Keratinocyte (primary cell): ENCODE data around the gene HES7.

Experiments
- EZH2 ChIP-seq: IDR thresholded peaks from one replicate; pipeline ENCODE4 v1.6.1; 2012; ENCODE audit warnings: inconsistent platforms, mild to moderate bottlenecking, low read length, moderate library complexity
- TF ChIP-seq, protein P1 (sequence below), 3 experiments: IDR thresholded peaks in 1 of 3; conservative IDR thresholded peaks in 1 of 3; optimal IDR thresholded peaks in 1 of 3; 2 replicates in 2 of 3; 3 replicates in 1 of 3; pipeline versions ENCODE3 to v1.5.1; 2011; ENCODE audit warnings: low read length in 3 of 3, mild to moderate bottlenecking in 3 of 3, moderate library complexity in 2 of 3, control low read depth in 1 of 3, inconsistent platforms in 1 of 3; ENCODE audit not compliant: insufficient read depth in 2 of 3; ENCODE audit errors: extremely low read depth in 1 of 3

DNA sequence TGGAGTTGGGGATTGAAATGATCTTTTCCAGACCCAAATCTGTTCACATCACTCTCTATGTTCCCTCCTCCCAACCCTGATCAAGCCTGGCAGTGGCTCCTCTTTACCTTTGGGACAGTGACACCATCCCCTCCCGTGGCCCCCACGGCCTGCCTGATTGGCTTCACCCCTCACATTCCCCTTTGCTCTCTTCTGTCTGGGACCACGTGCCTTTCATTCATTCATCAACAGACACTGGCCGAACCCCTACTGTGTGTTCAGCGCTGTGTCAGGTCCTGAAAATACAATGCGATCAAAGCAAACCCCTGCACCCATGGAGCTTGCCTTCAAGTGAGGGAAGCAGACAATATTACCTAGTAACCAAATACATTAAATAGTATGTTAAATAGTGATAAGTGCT is 34.2 kb downstream of the HES7 start:
- TF ChIP-seq, protein P1, sequence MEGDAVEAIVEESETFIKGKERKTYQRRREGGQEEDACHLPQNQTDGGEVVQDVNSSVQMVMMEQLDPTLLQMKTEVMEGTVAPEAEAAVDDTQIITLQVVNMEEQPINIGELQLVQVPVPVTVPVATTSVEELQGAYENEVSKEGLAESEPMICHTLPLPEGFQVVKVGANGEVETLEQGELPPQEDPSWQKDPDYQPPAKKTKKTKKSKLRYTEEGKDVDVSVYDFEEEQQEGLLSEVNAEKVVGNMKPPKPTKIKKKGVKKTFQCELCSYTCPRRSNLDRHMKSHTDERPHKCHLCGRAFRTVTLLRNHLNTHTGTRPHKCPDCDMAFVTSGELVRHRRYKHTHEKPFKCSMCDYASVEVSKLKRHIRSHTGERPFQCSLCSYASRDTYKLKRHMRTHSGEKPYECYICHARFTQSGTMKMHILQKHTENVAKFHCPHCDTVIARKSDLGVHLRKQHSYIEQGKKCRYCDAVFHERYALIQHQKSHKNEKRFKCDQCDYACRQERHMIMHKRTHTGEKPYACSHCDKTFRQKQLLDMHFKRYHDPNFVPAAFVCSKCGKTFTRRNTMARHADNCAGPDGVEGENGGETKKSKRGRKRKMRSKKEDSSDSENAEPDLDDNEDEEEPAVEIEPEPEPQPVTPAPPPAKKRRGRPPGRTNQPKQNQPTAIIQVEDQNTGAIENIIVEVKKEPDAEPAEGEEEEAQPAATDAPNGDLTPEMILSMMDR (optimal IDR thresholded peaks at IDR 0.05 in 1 of 3, IDR thresholded peaks at IDR 0.05 in 1 of 3, conservative IDR thresholded peaks at IDR 0.05 in 1 of 3; ENCODE audit: extremely low read depth in 1 of 3, insufficient read depth in 2 of 3, low read length in 3 of 3), result no peak
- TF ChIP-seq EZH2, result no peak
